NCI-H146 (cell line): ENCODE measurements around the gene UBE2D2.

Experiments
- DNase-seq: peaks from one replicate; lab custom pipeline; 2025; lab: John Stamatoyannopoulos, UW

Gene UBE2D2

GRCh38 chr5:139676951-139677735 is 116.0 kb downstream of the UBE2D2 start:
- DNase-seq, result no peak
